ENCODE measurements around the gene ESPN.

The ESPN gene

DNA sequence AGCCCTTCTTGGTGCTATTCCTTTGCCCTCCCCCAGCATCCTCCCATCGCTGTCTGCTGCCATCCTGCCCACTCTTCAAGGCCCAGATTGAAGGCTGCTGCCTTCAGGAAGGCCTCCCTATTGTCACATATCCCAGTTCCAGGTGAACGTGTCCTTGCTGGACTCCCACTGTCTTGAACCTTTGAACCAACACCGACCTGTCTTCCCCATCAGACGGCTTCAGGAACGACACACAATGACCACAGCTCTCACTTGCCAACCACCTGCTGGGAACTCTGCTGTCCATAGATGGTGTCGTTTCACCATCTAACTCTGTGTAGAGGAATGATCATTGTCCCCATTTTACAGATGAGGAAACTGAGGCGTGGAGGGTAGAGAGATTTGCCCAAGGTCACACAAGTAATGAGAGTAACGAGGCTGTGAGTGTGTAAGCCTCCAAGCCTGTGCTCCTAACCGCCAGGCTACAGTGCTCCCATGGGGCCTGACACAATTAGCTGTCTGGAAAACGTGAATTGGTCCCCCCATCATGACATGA lies 76.8 kb downstream of the ESPN start:
- H3K4me3 ChIP-seq (ENCODE audit: low read depth, low read length) = no peak overlapping the region
- TF ChIP-seq CTCF (IDR thresholded peaks at IDR 0.05; ENCODE audit: borderline replicate concordance, insufficient read depth, low read depth, low read length) = no peak

GRCh38 chr1:6502000-6502891 lies 77.7 kb downstream of the ESPN start:
- H3K4me3 ChIP-seq (ENCODE audit: low read depth, low read length) = no peak overlapping the region
- TF ChIP-seq CTCF (IDR thresholded peaks at IDR 0.05; ENCODE audit: borderline replicate concordance, insufficient read depth, low read depth, low read length) = no peak

GRCh38 chr1:6503884-6504602 lies 79.5 kb downstream of the ESPN start:
- TF ChIP-seq CTCF (IDR thresholded peaks at IDR 0.05; ENCODE audit: borderline replicate concordance, insufficient read depth, low read depth, low read length) = no peak
- no peak overlapping the region for H3K4me3 ChIP-seq (ENCODE audit: low read depth, low read length)

- TF ChIP-seq CTCF (IDR thresholded peaks at IDR 0.05; ENCODE audit: borderline replicate concordance, insufficient read depth, low read depth, low read length) = no peak
- no peak overlapping the region for H3K4me3 ChIP-seq (ENCODE audit: low read depth, low read length)
Measured at GRCh38 chr1:6504887-6505286, 80.3 kb downstream of the ESPN start.

DNA sequence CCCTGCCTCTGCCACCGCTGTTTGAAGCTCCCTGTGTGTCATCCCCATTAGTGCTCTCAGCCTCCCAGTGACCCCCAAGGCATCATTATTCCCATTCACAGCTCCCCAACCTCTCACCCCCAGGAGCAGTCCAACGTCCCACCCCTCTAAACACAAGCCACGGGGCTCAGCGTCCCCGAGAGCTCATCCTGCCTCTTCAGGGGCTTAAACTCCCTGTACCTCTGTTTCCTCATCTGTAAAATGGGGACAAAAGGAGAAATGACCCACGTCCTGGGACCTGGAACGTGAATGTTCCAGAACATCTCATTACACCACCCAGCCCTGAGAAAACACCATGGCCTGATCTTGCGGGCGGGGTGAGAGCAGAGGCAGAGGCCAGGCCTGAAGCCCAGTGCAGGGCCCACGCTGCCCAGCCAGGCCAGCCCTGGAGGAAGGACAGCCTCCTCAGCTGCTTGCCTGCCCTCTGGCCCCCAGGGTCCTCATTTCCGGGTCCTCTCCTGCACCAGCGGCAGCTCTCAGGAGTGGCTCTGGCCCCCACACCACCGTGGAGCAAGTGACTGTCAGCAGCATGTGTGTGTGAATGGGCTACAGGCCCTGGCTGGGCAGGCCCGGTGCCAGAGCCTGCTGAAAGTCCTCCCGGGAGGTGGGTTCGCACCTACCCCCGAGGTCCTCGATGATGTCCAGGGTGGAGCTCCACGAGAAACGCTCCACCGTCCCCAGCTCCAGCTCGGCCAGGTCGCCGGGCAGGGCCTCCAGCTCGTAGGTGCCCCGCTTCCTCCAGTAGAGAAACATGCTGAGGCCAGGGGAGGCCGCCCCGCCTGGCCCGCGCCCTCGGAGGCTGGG lies 81.0 kb downstream of the ESPN start:
- no peak for TF ChIP-seq CTCF (IDR thresholded peaks at IDR 0.05; ENCODE audit: borderline replicate concordance, insufficient read depth, low read depth, low read length)
- no peak overlapping the region for H3K4me3 ChIP-seq (ENCODE audit: low read depth, low read length)

- TF ChIP-seq CTCF (IDR thresholded peaks at IDR 0.05; ENCODE audit: borderline replicate concordance, insufficient read depth, low read depth, low read length) = no peak
- H3K4me3 ChIP-seq (ENCODE audit: low read depth, low read length) = no peak overlapping the region
Measured at GRCh38 chr1:6506210-6507036, 81.8 kb downstream of the ESPN start.

Data from GM12875 (cell line).